ENCODE measurements around the gene CD109.
"Not testable (repeated sequence)": the region's sequence is repeated elsewhere in the genome, so short reads cannot be mapped to it uniquely, and the experiment has no call there.

CD109 gene

GRCh38 chr6:73665686-73666319, 30.2 kb upstream of the CD109 start:
- H3K4me3 ChIP-seq (ENCODE audit: low read depth, low read length): no peak overlapping the region
- no peak overlapping the region for H3K9ac ChIP-seq (ENCODE audit: low read length)
- no peaks in the 10 kb centered on the region for H3K36me3 ChIP-seq (ENCODE audit: control insufficient read depth, insufficient read depth, low read length)
- H3K27ac ChIP-seq (ENCODE audit: low read depth, low read length): no peak overlapping the region
- H3K4me1 ChIP-seq (ENCODE audit: control insufficient read depth, insufficient read depth, low read length): no peaks in the 10 kb centered on the region
- no peaks in the 10 kb centered on the region for H3K9me3 ChIP-seq (ENCODE audit: control insufficient read depth, insufficient read depth, low read depth, low read length)
- 0 out of 2 replicates have a peak, but pooled peaks cover 3% of the 10 kb centered on the region for H3K27me3 ChIP-seq (ENCODE audit: control insufficient read depth, insufficient read depth, low read length)

DNA sequence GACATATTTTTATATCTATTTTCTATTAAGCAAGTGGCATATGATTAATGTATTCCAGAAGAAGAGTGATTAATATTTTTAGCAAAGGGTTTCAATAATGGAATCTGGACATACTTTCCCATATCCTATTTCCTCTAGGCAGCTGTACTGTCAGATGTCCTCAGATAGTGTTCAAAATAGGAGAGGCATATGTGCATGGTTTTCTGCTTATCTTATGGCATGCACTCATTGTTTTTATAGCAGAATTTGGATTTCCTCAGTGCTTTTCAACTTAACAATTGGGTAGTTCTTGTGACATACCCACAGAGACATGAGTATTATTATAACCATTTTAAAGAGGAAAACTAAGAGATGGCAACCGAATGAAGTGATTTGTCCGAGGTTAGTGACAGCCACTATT, 29.6 kb upstream of the CD109 start:
- no peak overlapping the region for H3K27ac ChIP-seq (ENCODE audit: low read depth, low read length)
- no peaks in the 10 kb centered on the region for H3K9me3 ChIP-seq (ENCODE audit: control insufficient read depth, insufficient read depth, low read depth, low read length)
- no peak overlapping the region for H3K4me3 ChIP-seq (ENCODE audit: low read depth, low read length)
- H3K27me3 ChIP-seq (ENCODE audit: control insufficient read depth, insufficient read depth, low read length): 0 out of 2 replicates have a peak, but pooled peaks cover 3% of the 10 kb centered on the region
- no peak overlapping the region for H3K9ac ChIP-seq (ENCODE audit: low read length)
- H3K4me1 ChIP-seq (ENCODE audit: control insufficient read depth, insufficient read depth, low read length): no peaks in the 10 kb centered on the region
- H3K36me3 ChIP-seq (ENCODE audit: control insufficient read depth, insufficient read depth, low read length): no peaks in the 10 kb centered on the region

GRCh38 chr6:73667798-73668197, 28.2 kb upstream of the CD109 start:
- H3K36me3 ChIP-seq (ENCODE audit: control insufficient read depth, insufficient read depth, low read length): no peaks in the 10 kb centered on the region
- no peak overlapping the region for H3K4me3 ChIP-seq (ENCODE audit: low read depth, low read length)
- no peak overlapping the region for H3K9ac ChIP-seq (ENCODE audit: low read length)
- no peaks in the 10 kb centered on the region for H3K9me3 ChIP-seq (ENCODE audit: control insufficient read depth, insufficient read depth, low read depth, low read length)
- H3K4me1 ChIP-seq (ENCODE audit: control insufficient read depth, insufficient read depth, low read length): no peaks in the 10 kb centered on the region
- 0 out of 2 replicates have a peak, but pooled peaks cover 3% of the 10 kb centered on the region for H3K27me3 ChIP-seq (ENCODE audit: control insufficient read depth, insufficient read depth, low read length)
- no peak overlapping the region for H3K27ac ChIP-seq (ENCODE audit: low read depth, low read length)

- H3K27ac ChIP-seq (ENCODE audit: low read depth, low read length): no peak overlapping the region
- no peak overlapping the region for H3K9ac ChIP-seq (ENCODE audit: low read length)
- H3K4me1 ChIP-seq (ENCODE audit: control insufficient read depth, insufficient read depth, low read length): no peaks in the 10 kb centered on the region
- H3K36me3 ChIP-seq (ENCODE audit: control insufficient read depth, insufficient read depth, low read length): no peaks in the 10 kb centered on the region
- 0 out of 2 replicates have a peak, but pooled peaks cover 3% of the 10 kb centered on the region for H3K27me3 ChIP-seq (ENCODE audit: control insufficient read depth, insufficient read depth, low read length)
- H3K4me3 ChIP-seq (ENCODE audit: low read depth, low read length): no peak overlapping the region
- H3K9me3 ChIP-seq (ENCODE audit: control insufficient read depth, insufficient read depth, low read depth, low read length): no peaks in the 10 kb centered on the region
Observed at GRCh38 chr6:73669005-73669404, 27.0 kb upstream of the CD109 start.

GRCh38 chr6:73671911-73672685, 23.9 kb upstream of the CD109 start:
- Histone ChIP-seq H3K4me3 (ENCODE audit: low read depth, low read length) (no peak overlapping the region), H3K36me3 (ENCODE audit: control insufficient read depth, insufficient read depth, low read length) (no peaks in the 10 kb centered on the region), H3K9me3 (ENCODE audit: control insufficient read depth, insufficient read depth, low read depth, low read length) (no peaks in the 10 kb centered on the region), H3K4me1 (ENCODE audit: control insufficient read depth, insufficient read depth, low read length) (no peaks in the 10 kb centered on the region), H3K9ac (ENCODE audit: low read length) (no peak overlapping the region), H3K27me3 (ENCODE audit: control insufficient read depth, insufficient read depth, low read length) (no peaks in the 10 kb centered on the region), H3K27ac (ENCODE audit: low read depth, low read length) (no peak overlapping the region)

- no peaks in the 10 kb centered on the region for H3K9me3 ChIP-seq (ENCODE audit: control insufficient read depth, insufficient read depth, low read depth, low read length)
- no peaks in the 10 kb centered on the region for H3K36me3 ChIP-seq (ENCODE audit: control insufficient read depth, insufficient read depth, low read length)
- no peak overlapping the region for H3K27ac ChIP-seq (ENCODE audit: low read depth, low read length)
- no peak overlapping the region for H3K9ac ChIP-seq (ENCODE audit: low read length)
- H3K4me3 ChIP-seq (ENCODE audit: low read depth, low read length): no peak overlapping the region
- no peaks in the 10 kb centered on the region for H3K4me1 ChIP-seq (ENCODE audit: control insufficient read depth, insufficient read depth, low read length)
- H3K27me3 ChIP-seq (ENCODE audit: control insufficient read depth, insufficient read depth, low read length): no peaks in the 10 kb centered on the region
Observed at GRCh38 chr6:73675466-73676098, 20.4 kb upstream of the CD109 start.

GRCh38 chr6:73679009-73679408, 17.0 kb upstream of the CD109 start:
- peaks cover 15% of the 10 kb centered on the region for H3K9me3 ChIP-seq (ENCODE audit: control insufficient read depth, insufficient read depth, low read depth, low read length)
- H3K36me3 ChIP-seq (ENCODE audit: control insufficient read depth, insufficient read depth, low read length): no peaks in the 10 kb centered on the region
- no peak overlapping the region for H3K27ac ChIP-seq (ENCODE audit: low read depth, low read length)
- no peaks in the 10 kb centered on the region for H3K27me3 ChIP-seq (ENCODE audit: control insufficient read depth, insufficient read depth, low read length)
- no peak overlapping the region for H3K4me3 ChIP-seq (ENCODE audit: low read depth, low read length)
- H3K9ac ChIP-seq (ENCODE audit: low read length): no peak overlapping the region
- no peaks in the 10 kb centered on the region for H3K4me1 ChIP-seq (ENCODE audit: control insufficient read depth, insufficient read depth, low read length)

DNA sequence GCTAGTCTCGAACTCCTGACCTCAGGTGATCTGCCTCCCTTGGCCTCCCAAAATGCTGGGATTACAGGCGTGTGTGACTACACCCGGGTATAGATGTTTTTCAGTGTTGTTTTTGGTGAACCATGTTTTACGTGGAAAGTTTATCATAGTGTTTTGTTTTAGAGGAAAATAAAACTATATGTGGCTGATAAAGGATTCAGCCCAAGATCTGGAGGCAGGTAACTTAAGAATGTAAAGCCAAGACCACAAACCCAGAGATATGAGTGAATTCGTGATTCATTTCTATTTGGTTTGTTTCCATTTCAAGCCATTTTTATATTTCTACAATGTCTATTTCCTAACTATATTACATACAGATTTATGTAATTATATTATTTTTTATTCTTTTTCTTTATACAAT, 16.2 kb upstream of the CD109 start:
- H3K9me3 ChIP-seq (ENCODE audit: control insufficient read depth, insufficient read depth, low read depth, low read length): peaks cover 15% of the 10 kb centered on the region
- H3K4me1 ChIP-seq (ENCODE audit: control insufficient read depth, insufficient read depth, low read length); H3K4me3 ChIP-seq (ENCODE audit: low read depth, low read length); H3K9ac ChIP-seq (ENCODE audit: low read length); H3K27me3 ChIP-seq (ENCODE audit: control insufficient read depth, insufficient read depth, low read length); H3K36me3 ChIP-seq (ENCODE audit: control insufficient read depth, insufficient read depth, low read length); H3K27ac ChIP-seq (ENCODE audit: low read depth, low read length): not testable (repeated sequence)

- Histone ChIP-seq H3K4me3 (ENCODE audit: low read depth, low read length) (no peak overlapping the region), H3K4me1 (ENCODE audit: control insufficient read depth, insufficient read depth, low read length) (no peaks in the 10 kb centered on the region), H3K9me3 (ENCODE audit: control insufficient read depth, insufficient read depth, low read depth, low read length) (peaks cover 15% of the 10 kb centered on the region), H3K27ac (ENCODE audit: low read depth, low read length) (no peak overlapping the region), H3K36me3 (ENCODE audit: control insufficient read depth, insufficient read depth, low read length) (no peaks in the 10 kb centered on the region), H3K9ac (ENCODE audit: low read length) (no peak overlapping the region), H3K27me3 (ENCODE audit: control insufficient read depth, insufficient read depth, low read length) (no peaks in the 10 kb centered on the region)
Observed at GRCh38 chr6:73680289-73680918, 15.6 kb upstream of the CD109 start.

- H3K4me3 ChIP-seq (ENCODE audit: low read depth, low read length); H3K27ac ChIP-seq (ENCODE audit: low read depth, low read length); H3K27me3 ChIP-seq (ENCODE audit: control insufficient read depth, insufficient read depth, low read length); H3K36me3 ChIP-seq (ENCODE audit: control insufficient read depth, insufficient read depth, low read length); H3K9ac ChIP-seq (ENCODE audit: low read length); H3K4me1 ChIP-seq (ENCODE audit: control insufficient read depth, insufficient read depth, low read length): not testable (repeated sequence)
- H3K9me3 ChIP-seq (ENCODE audit: control insufficient read depth, insufficient read depth, low read depth, low read length): peaks cover 15% of the 10 kb centered on the region
Observed at GRCh38 chr6:73683574-73683973, 12.4 kb upstream of the CD109 start.

GRCh38 chr6:73688351-73688750, 7.7 kb upstream of the CD109 start:
- no peaks in the 10 kb centered on the region for H3K36me3 ChIP-seq (ENCODE audit: control insufficient read depth, insufficient read depth, low read length)
- no peak overlapping the region for H3K27ac ChIP-seq (ENCODE audit: low read depth, low read length)
- 0 out of 2 replicates have a peak, but pooled peaks cover under 1% of the 10 kb centered on the region for H3K9me3 ChIP-seq (ENCODE audit: control insufficient read depth, insufficient read depth, low read depth, low read length)
- no peak overlapping the region for H3K9ac ChIP-seq (ENCODE audit: low read length)
- H3K4me1 ChIP-seq (ENCODE audit: control insufficient read depth, insufficient read depth, low read length): no peaks in the 10 kb centered on the region
- H3K27me3 ChIP-seq (ENCODE audit: control insufficient read depth, insufficient read depth, low read length): no peaks in the 10 kb centered on the region
- H3K4me3 ChIP-seq (ENCODE audit: low read depth, low read length): no peak overlapping the region
